GM12872 (cell line): Measurements from ENCODE around the gene COMT.

Experiments used
- CTCF ChIP-seq: IDR thresholded peaks from 3 replicates; pipeline ENCODE4 v1.5.1; 2011; ENCODE audit warnings: low read depth, mild to moderate bottlenecking, low read length, moderate library complexity; ENCODE audit not compliant: insufficient read depth

COMT gene

GRCh38 chr22:19955241-19956128 is 13.9 kb downstream of the COMT start:
- no peak for TF ChIP-seq CTCF

- 0 out of 3 replicates have a peak, but pooled peaks have one; percentile 19 for TF ChIP-seq CTCF
These were observed 15.9 kb downstream of the COMT start for GRCh38 chr22:19957445-19957844.

GRCh38 chr22:19958083-19959042 is 16.8 kb downstream of the COMT start:
- no peak for TF ChIP-seq CTCF

- no peak for TF ChIP-seq CTCF
These were observed 17.5 kb downstream of the COMT start for GRCh38 chr22:19959043-19959586.

- no peak for TF ChIP-seq CTCF
These were observed 18.3 kb downstream of the COMT start for GRCh38 chr22:19959587-19960490.

- no peak for TF ChIP-seq CTCF
These were observed 19.1 kb downstream of the COMT start for GRCh38 chr22:19960491-19961200.
